Erythroblast (primary cell): ENCODE measurements around the gene WBP2NL.

Experiments used
- GATA1 ChIP-seq: IDR thresholded peaks from 2 replicates; pipeline ENCODE4 v1.6.1; 2011; ENCODE audit warnings: low read depth, mild to moderate bottlenecking, control low read depth, low read length, moderate library complexity
- POLR2A ChIP-seq: IDR thresholded peaks from 2 replicates; pipeline ENCODE4 v1.6.1; 2011; ENCODE audit warnings: mild to moderate bottlenecking, low read length

GRCh38 chr22:42013385-42013784 is 14.8 kb downstream of the WBP2NL start:
- TF ChIP-seq POLR2A = no peak
- no peak for TF ChIP-seq GATA1
